Activated B cell treated with CpG ODN at 0.5 μM for 24 hours (primary cell): ENCODE results near the gene MCOLN2. TPM values are rescaled to one million over a fixed set of nuclear protein-coding genes. Genes with fewer than 3 reads are reported as not detected.

Experiments used
- ATAC-seq: fragments of 200-7000 bp; cut with Tn5 transposase; one replicate; pipeline ENCODE4 v1.10.0; 2021; ENCODE audit warnings: low read depth, mild to moderate bottlenecking, moderate library complexity
- CTCF ChIA-PET: fragments of 350-600 bp; sonication (Branson Sonifier 250); formaldehyde crosslinking; loops from one replicate; lab custom pipeline; 2021; ENCODE audit warnings: antibody characterized with exemption; lab: Charles Lee
- POLR2A ChIA-PET: fragments of 350-600 bp; sonication (Branson Sonifier 250); formaldehyde crosslinking; loops from one replicate; lab custom pipeline; 2021; ENCODE audit warnings: antibody characterized with exemption; lab: Charles Lee
- DNase-seq: peaks from one replicate; pipeline ENCODE4 v3.0.0; 2022
- H3K27ac Mint-ChIP-seq: one replicate; pipeline ENCODE4 v1.8.0; 2020; ENCODE audit warnings: mixed read lengths
- H3K27me3 Mint-ChIP-seq: one replicate; pipeline ENCODE4 v1.8.0; 2021; ENCODE audit warnings: mixed read lengths
- H3K36me3 Mint-ChIP-seq: one replicate; pipeline ENCODE4 v1.8.0; 2021; ENCODE audit warnings: low read depth, mixed read lengths
- H3K4me1 Mint-ChIP-seq: one replicate; pipeline ENCODE4 v1.8.0; 2021; ENCODE audit warnings: mixed read lengths
- H3K4me3 Mint-ChIP-seq: one replicate; pipeline ENCODE4 v1.8.0; 2020; ENCODE audit warnings: mild to moderate bottlenecking, mixed read lengths
- H3K9me3 Mint-ChIP-seq: one replicate; pipeline ENCODE4 v1.8.0; 2020; ENCODE audit warnings: mixed read lengths
- intact Hi-C: fragments of 100-400 bp; cut with micrococcal nuclease; formaldehyde crosslinking; loops from one replicate; pipeline ENCODE4 v1.15.1; 2024
- total RNA-seq: library from RNA; stranded (reverse); gene quantifications from 2 replicates; pipeline ENCODE4 v1.2.3, GENCODE V29; 2022
- TF ChIP-seq, protein P1 (sequence below): fragments of 200-600 bp; IDR thresholded peaks from one replicate; pipeline ENCODE4 v1.8.0; 2022; ENCODE audit warnings: antibody characterized with exemption, mild to moderate bottlenecking

Gene MCOLN2
- total RNA-seq, 1 donor from 2014 or later = 80.2 TPM

DNA sequence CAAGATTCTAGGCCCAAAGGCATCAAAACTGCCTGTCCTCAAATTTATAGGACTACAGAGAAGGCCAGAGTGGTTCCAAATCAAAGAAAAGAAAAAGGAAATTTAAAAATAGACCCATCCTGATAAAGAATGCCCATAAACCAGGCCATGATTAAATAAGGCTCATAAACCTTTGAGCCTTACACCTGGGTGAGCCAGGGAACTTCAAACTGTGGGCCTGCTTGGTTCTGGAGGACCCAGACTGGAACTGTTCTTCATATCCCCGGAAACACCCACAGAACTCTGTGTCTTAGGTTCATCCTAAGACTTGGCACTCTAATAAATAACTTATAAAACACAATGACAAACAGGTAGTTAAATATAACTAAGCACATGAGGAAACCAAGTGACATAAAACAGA, 28.8 kb downstream of the MCOLN2 start:
- no peaks in the 10 kb centered on the region for H3K27me3 Mint-ChIP-seq
- ChIA-PET POLR2A (interaction anchor here (0.7 kb wide), 1 partner anchor 740 kb away, joined by 4 read pairs; no protein-coding TSS in a partner anchor), CTCF (no interaction called here)
- H3K27ac Mint-ChIP-seq = no peak overlapping the region
- TF ChIP-seq, protein P1, sequence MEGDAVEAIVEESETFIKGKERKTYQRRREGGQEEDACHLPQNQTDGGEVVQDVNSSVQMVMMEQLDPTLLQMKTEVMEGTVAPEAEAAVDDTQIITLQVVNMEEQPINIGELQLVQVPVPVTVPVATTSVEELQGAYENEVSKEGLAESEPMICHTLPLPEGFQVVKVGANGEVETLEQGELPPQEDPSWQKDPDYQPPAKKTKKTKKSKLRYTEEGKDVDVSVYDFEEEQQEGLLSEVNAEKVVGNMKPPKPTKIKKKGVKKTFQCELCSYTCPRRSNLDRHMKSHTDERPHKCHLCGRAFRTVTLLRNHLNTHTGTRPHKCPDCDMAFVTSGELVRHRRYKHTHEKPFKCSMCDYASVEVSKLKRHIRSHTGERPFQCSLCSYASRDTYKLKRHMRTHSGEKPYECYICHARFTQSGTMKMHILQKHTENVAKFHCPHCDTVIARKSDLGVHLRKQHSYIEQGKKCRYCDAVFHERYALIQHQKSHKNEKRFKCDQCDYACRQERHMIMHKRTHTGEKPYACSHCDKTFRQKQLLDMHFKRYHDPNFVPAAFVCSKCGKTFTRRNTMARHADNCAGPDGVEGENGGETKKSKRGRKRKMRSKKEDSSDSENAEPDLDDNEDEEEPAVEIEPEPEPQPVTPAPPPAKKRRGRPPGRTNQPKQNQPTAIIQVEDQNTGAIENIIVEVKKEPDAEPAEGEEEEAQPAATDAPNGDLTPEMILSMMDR = no peak
- DNase-seq (no peak), ATAC-seq (no peak)
- H3K4me3 Mint-ChIP-seq = no peak overlapping the region
- intact Hi-C loops = no loop called here
- peaks cover 31% of the 10 kb centered on the region for H3K4me1 Mint-ChIP-seq
- H3K9me3 Mint-ChIP-seq = no peaks in the 10 kb centered on the region
- peaks cover 47% of the 10 kb centered on the region for H3K36me3 Mint-ChIP-seq

DNA sequence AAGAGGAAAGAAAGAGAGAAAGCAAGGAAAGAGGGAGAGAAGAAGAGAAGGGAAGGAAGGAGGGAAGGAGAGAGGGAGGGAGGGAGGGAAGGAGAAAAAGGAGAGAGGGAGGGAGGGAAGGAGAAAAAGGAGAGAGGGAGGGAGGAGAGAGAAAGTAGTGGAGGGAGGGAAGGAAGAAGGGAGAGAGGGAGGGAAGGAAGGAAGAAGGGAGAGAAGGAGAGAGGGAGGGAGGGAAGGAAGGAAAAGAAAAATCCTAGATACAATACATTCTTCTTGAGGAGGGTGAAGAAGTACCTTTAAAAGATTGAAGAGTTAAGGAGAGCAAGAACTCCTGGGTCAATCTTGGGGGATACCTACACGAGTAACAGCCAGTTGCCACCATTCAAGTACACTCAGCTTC, 29.2 kb downstream of the MCOLN2 start:
- POLR2A ChIA-PET = interaction anchor here (0.6 to 0.7 kb wide), 2 partner anchors 282 to 741 kb away, joined by 4 to 7 read pairs; no protein-coding TSS in a partner anchor
- Mint-ChIP-seq H3K27ac (no peak overlapping the region), H3K9me3 (no peaks in the 10 kb centered on the region), H3K36me3 (peaks cover 51% of the 10 kb centered on the region), H3K27me3 (no peaks in the 10 kb centered on the region), H3K4me1 (peaks cover 26% of the 10 kb centered on the region), H3K4me3 (no peak overlapping the region)
- TF ChIP-seq, protein P1 = no peak
- intact Hi-C loops = no loop called here
- CTCF ChIA-PET = no interaction called here
- DNase-seq (no peak), ATAC-seq (no peak)

DNA sequence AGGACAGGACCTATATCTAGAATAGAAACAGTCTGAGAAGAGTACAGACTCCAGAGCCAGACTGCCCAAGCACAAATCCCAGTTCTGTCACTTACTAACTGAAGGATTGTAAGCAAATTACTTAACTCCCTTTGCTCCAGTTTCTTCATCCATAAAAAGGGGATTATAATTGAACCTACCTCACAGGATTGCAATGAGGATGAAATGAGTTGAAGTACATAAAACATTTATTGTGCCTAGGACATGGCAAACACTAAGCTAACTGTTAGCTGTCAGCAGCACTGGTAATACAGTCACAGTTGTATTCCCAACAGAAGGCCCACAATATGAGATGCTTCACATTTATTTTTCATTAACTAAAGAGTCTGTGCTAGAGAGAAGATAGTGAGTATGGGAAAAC, 33.9 kb downstream of the MCOLN2 start:
- ATAC-seq = no peak

DNA sequence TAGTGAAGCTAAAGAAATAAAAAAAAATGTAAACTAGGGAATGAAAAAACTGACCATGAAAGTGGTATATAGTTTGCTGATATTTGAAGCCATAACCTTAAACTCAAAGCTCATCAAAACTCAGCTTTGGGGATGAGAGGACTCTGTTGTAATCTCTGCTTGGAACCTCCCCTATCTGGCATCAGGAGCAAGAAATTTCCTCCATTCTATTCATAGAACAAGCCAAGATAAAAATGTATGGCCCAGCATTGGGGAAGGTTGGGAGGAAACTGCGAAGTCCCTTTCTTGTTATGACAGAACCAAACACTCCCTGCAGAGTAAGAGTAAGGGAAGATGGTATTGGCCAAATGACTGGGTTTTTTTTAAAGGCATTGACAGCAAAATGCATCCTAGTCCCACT, 35.6 kb downstream of the MCOLN2 start:
- Mint-ChIP-seq H3K27ac (no peak overlapping the region), H3K9me3 (no peaks in the 10 kb centered on the region), H3K36me3 (peaks cover 58% of the 10 kb centered on the region), H3K4me3 (no peak overlapping the region), H3K27me3 (no peaks in the 10 kb centered on the region), H3K4me1 (peaks cover 4% of the 10 kb centered on the region)
- TF ChIP-seq, protein P1 = no peak
- CTCF ChIA-PET = interaction anchor here (0.7 kb wide), 1 partner anchor 16 kb away, joined by 4 read pairs; no protein-coding TSS in a partner anchor
- ATAC-seq = no peak
- POLR2A ChIA-PET = no interaction called here
- no peak for DNase-seq
- intact Hi-C loops = no loop called here

More for the DNA sequence above, 33.9 kb downstream of the MCOLN2 start:
- Mint-ChIP-seq H3K9me3 (no peaks in the 10 kb centered on the region), H3K36me3 (peaks cover 44% of the 10 kb centered on the region), H3K27me3 (no peaks in the 10 kb centered on the region), H3K4me3 (no peak overlapping the region), H3K4me1 (peaks cover 4% of the 10 kb centered on the region), H3K27ac (no peak overlapping the region)
- POLR2A ChIA-PET = no interaction called here
- no peak for DNase-seq
- intact Hi-C loops = no loop called here
- CTCF ChIA-PET = interaction anchor here (1.4 kb wide), 1 partner anchor 64 kb away, joined by 3 read pairs; no protein-coding TSS in a partner anchor
- TF ChIP-seq, protein P1 = no peak

DNA sequence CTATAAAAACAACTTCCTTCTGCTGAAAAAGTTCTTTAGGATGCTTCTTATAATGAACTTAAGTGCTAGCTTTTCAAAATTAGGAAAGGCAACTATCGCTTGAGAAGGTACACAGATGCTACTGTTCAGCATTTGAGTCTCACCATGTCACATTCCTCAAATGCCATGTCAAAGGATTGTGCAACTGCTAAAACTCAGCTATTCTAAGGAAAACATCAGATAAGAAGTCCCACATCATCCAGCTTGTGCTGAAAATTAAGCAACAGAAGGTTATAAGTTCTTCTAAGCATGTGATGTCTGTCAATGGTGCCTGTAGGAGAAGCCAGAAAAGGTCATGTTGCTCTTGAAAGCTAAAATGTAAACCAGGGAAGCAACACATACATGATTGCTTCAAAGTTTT, 36.5 kb downstream of the MCOLN2 start:
- Mint-ChIP-seq H3K4me3 (no peak overlapping the region), H3K27me3 (no peaks in the 10 kb centered on the region), H3K4me1 (peaks cover 4% of the 10 kb centered on the region), H3K9me3 (no peaks in the 10 kb centered on the region), H3K27ac (no peak overlapping the region), H3K36me3 (peaks cover 61% of the 10 kb centered on the region)
- ATAC-seq (no peak), DNase-seq (no peak)
- TF ChIP-seq, protein P1 = no peak
- POLR2A ChIA-PET = no interaction called here
- CTCF ChIA-PET = interaction anchor here (1.5 to 3.6 kb wide), 2 partner anchors 16 to 67 kb away, joined by 5 to 14 read pairs; no protein-coding TSS in a partner anchor
- intact Hi-C loops = no loop called here
